ENCODE results near the gene ZDHHC1.

ZDHHC1 gene

DNA sequence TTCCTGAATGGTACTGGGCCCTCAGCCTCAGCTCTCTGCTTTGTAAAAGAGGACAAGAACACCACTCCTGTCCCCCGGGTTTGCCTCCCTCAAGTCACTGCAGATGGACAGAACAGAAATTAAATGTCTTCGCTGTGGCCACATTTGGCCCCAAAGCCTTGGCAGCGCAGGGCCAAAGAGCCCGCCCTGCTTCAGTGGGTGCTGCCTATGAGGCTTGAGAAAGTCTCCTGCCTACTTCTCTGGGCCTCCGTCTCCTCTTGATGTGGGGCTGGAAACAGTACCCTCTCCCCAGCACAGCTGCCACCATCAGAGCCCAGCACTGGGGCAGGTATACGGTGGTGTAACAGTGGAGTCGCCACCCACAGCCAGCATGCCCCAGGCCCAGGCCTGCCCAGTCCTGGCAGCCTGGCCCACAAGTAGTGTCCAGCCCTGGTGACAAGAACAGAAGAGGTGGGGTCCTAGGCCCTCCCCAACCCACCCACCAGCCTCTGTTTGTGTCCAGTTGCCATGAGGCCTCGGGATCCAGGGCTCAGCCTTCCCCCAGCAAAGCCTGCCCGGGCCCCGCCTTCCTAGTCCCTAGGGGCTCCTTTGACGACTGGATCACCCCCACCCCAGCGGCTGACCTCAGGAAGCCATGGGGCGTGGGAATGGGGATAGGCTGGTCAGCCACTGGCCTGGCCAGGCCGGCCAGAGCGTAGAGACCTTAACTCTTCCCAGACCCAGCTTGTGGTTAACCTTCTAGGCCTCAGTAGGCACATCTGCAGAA is 19.1 kb downstream of the ZDHHC1 start:
- ATAC-seq: no peak
- TF ChIP-seq PPARA (CRISPR knock-in tag; IDR thresholded peaks at IDR 0.05; ENCODE audit: borderline replicate concordance) (no peak), ARNTL (CRISPR knock-in tag; IDR thresholded peaks at IDR 0.05; ENCODE audit: borderline replicate concordance, low read depth) (no peak), ZNF565 (CRISPR knock-in tag; conservative IDR thresholded peaks at IDR 0.05; ENCODE audit: low read depth) (no peak), TOX (CRISPR knock-in tag; IDR thresholded peaks at IDR 0.05; ENCODE audit: borderline replicate concordance) (no peak)
- TF ChIP-seq, protein P1, sequence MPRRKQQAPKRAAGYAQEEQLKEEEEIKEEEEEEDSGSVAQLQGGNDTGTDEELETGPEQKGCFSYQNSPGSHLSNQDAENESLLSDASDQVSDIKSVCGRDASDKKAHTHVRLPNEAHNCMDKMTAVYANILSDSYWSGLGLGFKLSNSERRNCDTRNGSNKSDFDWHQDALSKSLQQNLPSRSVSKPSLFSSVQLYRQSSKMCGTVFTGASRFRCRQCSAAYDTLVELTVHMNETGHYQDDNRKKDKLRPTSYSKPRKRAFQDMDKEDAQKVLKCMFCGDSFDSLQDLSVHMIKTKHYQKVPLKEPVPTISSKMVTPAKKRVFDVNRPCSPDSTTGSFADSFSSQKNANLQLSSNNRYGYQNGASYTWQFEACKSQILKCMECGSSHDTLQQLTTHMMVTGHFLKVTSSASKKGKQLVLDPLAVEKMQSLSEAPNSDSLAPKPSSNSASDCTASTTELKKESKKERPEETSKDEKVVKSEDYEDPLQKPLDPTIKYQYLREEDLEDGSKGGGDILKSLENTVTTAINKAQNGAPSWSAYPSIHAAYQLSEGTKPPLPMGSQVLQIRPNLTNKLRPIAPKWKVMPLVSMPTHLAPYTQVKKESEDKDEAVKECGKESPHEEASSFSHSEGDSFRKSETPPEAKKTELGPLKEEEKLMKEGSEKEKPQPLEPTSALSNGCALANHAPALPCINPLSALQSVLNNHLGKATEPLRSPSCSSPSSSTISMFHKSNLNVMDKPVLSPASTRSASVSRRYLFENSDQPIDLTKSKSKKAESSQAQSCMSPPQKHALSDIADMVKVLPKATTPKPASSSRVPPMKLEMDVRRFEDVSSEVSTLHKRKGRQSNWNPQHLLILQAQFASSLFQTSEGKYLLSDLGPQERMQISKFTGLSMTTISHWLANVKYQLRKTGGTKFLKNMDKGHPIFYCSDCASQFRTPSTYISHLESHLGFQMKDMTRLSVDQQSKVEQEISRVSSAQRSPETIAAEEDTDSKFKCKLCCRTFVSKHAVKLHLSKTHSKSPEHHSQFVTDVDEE (CRISPR knock-in tag; IDR thresholded peaks at IDR 0.05): no peak
- TF ChIP-seq, protein P2, sequence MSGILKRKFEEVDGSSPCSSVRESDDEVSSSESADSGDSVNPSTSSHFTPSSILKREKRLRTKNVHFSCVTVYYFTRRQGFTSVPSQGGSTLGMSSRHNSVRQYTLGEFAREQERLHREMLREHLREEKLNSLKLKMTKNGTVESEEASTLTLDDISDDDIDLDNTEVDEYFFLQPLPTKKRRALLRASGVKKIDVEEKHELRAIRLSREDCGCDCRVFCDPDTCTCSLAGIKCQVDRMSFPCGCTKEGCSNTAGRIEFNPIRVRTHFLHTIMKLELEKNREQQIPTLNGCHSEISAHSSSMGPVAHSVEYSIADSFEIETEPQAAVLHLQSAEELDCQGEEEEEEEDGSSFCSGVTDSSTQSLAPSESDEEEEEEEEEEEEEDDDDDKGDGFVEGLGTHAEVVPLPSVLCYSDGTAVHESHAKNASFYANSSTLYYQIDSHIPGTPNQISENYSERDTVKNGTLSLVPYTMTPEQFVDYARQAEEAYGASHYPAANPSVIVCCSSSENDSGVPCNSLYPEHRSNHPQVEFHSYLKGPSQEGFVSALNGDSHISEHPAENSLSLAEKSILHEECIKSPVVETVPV (CRISPR knock-in tag; IDR thresholded peaks at IDR 0.05): no peak

DNA sequence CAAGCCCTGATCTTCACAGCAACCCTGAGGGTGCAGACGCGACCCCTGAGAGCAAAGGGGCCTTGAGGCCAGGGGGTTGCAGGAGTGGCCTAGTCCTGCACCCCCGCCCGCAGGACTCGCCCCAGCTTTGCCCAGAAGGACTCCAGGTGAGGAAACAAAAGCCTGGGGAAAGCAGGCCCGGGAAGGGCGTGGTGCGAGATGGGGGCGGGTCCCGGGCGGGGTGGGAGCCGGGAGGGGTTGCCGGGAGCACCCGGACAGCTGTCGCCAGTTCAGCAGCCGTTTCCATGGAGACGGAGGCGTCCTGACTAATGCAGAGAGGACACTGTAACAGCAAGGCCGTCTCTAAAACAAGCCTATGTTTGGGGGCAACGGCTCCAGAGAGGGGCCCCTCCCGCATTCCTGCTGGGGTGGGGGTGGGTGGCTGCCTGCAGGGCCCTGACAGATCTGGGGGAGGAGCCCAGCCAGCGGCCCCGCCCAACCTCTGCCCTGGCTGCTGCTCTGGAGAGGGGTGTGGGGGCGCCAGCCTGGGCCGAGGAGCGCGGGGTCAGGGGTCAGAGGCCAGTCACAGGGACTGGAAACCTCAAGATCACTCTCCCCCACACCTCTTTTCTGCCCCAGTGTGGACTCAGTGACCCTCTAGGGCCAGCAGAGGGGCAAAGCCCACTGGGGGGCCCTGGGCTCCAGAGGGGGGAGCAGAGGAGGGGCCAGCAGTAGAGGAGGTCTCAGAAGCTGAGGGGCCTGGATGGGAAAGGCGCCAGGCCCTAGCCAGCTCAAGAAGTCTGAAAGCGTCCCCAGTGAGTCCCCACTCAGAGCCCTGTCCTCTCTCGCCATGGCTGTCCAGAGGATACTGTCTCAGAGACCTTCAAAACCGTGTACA is 19.9 kb downstream of the ZDHHC1 start:
- peak; percentile 15 for ATAC-seq
- TF ChIP-seq ZNF8 (CRISPR knock-in tag; IDR thresholded peaks at IDR 0.05): no peak
- TF ChIP-seq, protein P3, sequence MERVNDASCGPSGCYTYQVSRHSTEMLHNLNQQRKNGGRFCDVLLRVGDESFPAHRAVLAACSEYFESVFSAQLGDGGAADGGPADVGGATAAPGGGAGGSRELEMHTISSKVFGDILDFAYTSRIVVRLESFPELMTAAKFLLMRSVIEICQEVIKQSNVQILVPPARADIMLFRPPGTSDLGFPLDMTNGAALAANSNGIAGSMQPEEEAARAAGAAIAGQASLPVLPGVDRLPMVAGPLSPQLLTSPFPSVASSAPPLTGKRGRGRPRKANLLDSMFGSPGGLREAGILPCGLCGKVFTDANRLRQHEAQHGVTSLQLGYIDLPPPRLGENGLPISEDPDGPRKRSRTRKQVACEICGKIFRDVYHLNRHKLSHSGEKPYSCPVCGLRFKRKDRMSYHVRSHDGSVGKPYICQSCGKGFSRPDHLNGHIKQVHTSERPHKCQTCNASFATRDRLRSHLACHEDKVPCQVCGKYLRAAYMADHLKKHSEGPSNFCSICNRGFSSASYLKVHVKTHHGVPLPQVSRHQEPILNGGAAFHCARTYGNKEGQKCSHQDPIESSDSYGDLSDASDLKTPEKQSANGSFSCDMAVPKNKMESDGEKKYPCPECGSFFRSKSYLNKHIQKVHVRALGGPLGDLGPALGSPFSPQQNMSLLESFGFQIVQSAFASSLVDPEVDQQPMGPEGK (CRISPR knock-in tag; IDR thresholded peaks at IDR 0.05; ENCODE audit: borderline replicate concordance): peak; percentile 30; the same call in 1 of the 2 replicates

DNA sequence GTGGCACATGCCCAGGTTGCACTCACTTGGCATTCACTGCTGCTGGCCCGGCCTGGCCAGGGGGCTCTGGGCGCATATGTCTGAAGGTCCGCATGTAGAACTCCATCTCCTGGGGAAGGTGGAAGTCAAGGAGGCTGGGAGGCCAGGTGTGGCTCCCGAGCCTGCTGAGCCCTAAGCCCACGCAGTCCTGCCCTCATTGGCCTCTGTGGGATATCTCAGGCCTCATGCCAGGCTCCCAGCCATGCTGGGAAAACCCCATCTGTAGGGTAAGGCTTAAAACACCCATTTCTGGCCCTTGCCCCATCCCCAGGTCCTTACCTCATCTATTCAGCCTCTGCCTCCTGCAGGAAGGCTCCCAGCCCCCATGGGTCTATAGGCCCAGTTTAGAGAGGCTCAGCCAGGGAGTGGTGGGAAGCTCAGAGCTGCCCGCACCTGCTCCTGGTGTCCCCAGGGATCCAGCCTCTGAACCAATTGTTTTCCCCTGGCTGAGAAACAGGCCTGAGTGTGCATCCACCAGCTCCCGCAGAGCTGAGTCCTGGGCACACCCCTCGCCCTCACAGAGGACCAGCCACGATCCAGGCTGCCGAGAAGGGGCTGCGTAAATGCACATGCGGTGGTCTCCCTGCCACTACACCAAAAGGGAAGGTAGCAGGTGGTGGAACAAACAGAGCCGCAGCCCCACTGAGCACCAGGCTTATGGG is 20.7 kb downstream of the ZDHHC1 start:
- ATAC-seq: no peak
- TF ChIP-seq ZC3H10 (CRISPR knock-in tag; IDR thresholded peaks at IDR 0.05) (no peak), PPARA (CRISPR knock-in tag; IDR thresholded peaks at IDR 0.05; ENCODE audit: borderline replicate concordance) (no peak), RARB (CRISPR knock-in tag; IDR thresholded peaks at IDR 0.05) (no peak), CSDC2 (CRISPR knock-in tag; IDR thresholded peaks at IDR 0.05) (no peak), TOX (CRISPR knock-in tag; IDR thresholded peaks at IDR 0.05; ENCODE audit: borderline replicate concordance) (no peak), ZFP3 (CRISPR knock-in tag; IDR thresholded peaks at IDR 0.05) (no peak), OSR1 (CRISPR knock-in tag; IDR thresholded peaks at IDR 0.05) (no peak), ISL1 (CRISPR knock-in tag; IDR thresholded peaks at IDR 0.05) (no peak), ZNF70 (CRISPR knock-in tag; IDR thresholded peaks at IDR 0.05) (no peak), ESRRG (CRISPR knock-in tag; IDR thresholded peaks at IDR 0.05) (no peak)
- TF ChIP-seq, protein P4, sequence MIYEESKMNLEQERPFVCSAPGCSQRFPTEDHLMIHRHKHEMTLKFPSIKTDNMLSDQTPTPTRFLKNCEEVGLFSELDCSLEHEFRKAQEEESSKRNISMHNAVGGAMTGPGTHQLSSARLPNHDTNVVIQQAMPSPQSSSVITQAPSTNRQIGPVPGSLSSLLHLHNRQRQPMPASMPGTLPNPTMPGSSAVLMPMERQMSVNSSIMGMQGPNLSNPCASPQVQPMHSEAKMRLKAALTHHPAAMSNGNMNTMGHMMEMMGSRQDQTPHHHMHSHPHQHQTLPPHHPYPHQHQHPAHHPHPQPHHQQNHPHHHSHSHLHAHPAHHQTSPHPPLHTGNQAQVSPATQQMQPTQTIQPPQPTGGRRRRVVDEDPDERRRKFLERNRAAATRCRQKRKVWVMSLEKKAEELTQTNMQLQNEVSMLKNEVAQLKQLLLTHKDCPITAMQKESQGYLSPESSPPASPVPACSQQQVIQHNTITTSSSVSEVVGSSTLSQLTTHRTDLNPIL (CRISPR knock-in tag; IDR thresholded peaks at IDR 0.05; ENCODE audit: low read depth): no peak
- TF ChIP-seq, protein P3 (CRISPR knock-in tag; IDR thresholded peaks at IDR 0.05; ENCODE audit: borderline replicate concordance): no peak
- TF ChIP-seq, protein P2 (CRISPR knock-in tag; IDR thresholded peaks at IDR 0.05): no peak
- TF ChIP-seq, protein P1 (CRISPR knock-in tag; IDR thresholded peaks at IDR 0.05): no peak

Measured in SK-N-SH treated with all-trans-retinoic acid at 6 μM for 48 hours (cell line).